Lung (tissue), 12 donors: ENCODE measurements around the gene KHDRBS2. TPM values are rescaled to one million over a fixed set of nuclear protein-coding genes. Genes with fewer than 3 reads are reported as not detected.

Experiments
- ATAC-seq: fragments of 200-7000 bp; cut with Tn5 transposase; one replicate; pipeline ENCODE4 v1.9.1; 2020; ENCODE audit warnings: moderate number of reproducible peaks; ENCODE audit not compliant: insufficient read depth, low FRiP score
- DNase-seq, 3 donors: peaks; one replicate each; pipeline ENCODE4 v3.0.0-alpha.2; 2013 to 2017
- H3K27ac ChIP-seq, 2 donors: one replicate each; pipeline ENCODE4 v1.5.1; 2013; ENCODE audit warnings: mild to moderate bottlenecking in 2 of 2, moderate library complexity in 2 of 2, control low read depth in 1 of 2, inconsistent platforms in 1 of 2, low read depth in 1 of 2, low read length in 1 of 2
- H3K27me3 ChIP-seq, 3 donors: one replicate each; pipeline ENCODE4 v1.5.1; 2013; ENCODE audit warnings: low read length in 2 of 3; ENCODE audit not compliant: control insufficient read depth in 3 of 3, insufficient read depth in 3 of 3
- H3K36me3 ChIP-seq, 4 donors: one replicate each; pipeline ENCODE4 v1.5.1; 2013; ENCODE audit warnings: low read length in 4 of 4, mild to moderate bottlenecking in 1 of 4, moderate library complexity in 1 of 4; ENCODE audit not compliant: control insufficient read depth in 4 of 4, insufficient read depth in 4 of 4
- H3K4me1 ChIP-seq, 5 donors: one replicate each; pipeline ENCODE4 v1.5.1; 2013; ENCODE audit warnings: low read length in 5 of 5, mild to moderate bottlenecking in 2 of 5, moderate library complexity in 1 of 5; ENCODE audit not compliant: control insufficient read depth in 5 of 5, insufficient read depth in 5 of 5
- H3K4me3 ChIP-seq: one replicate; pipeline ENCODE4 v1.5.1; 2013; ENCODE audit warnings: mild to moderate bottlenecking, control low read depth, moderate library complexity
- H3K9ac ChIP-seq, 2 donors: one replicate each; pipeline ENCODE4 v1.5.1; 2013; ENCODE audit warnings: low read length in 2 of 2, control low read depth in 1 of 2; ENCODE audit not compliant: insufficient read depth in 1 of 2
- H3K9me3 ChIP-seq, 4 donors: one replicate each; pipeline ENCODE4 v1.5.1; 2013; ENCODE audit warnings: low read length in 3 of 4, mild to moderate bottlenecking in 1 of 4, moderate library complexity in 1 of 4; ENCODE audit not compliant: control insufficient read depth in 4 of 4, insufficient read depth in 3 of 4
- CTCF ChIP-seq: IDR thresholded peaks from 2 replicates; pipeline ENCODE4 v1.5.1; 2012; ENCODE audit warnings: mild to moderate bottlenecking; ENCODE audit errors: control extremely low read depth, extremely low read depth
- WGBS, 2 donors: extraction: QIAGEN DNeasy Blood & Tissue Kit; methylation state at CpG; one replicate each; pipeline ENCODE4 v1.1.7; 2013; 5-methylcytosine and 5-hydroxymethylcytosine counted together
- polyA plus RNA-seq, 2 donors: library from polyadenylated mRNA; stranded (reverse); fragments of 200-250 nt; gene quantifications; one replicate each; pipeline ENCODE4 v1.2.1, GENCODE V29; 2013
- total RNA-seq, 2 donors: library from RNA; depleted of rRNA in 1 of 2; stranded (reverse); fragments of >200 nt in 1 of 2; gene quantifications; one replicate each; pipeline ENCODE4 v1.2.1, GENCODE V29; 2014 to 2021
- donor health status: control.
- donor health status: control.
- donor health status: Bipolar disorder and iron deficiency.
- donor health status: healthy.
- donor health status: DM: yes; HTN: yes; CAD: no.

The KHDRBS2 gene
- total and polyA plus RNA-seq, 4 donors = 0.68 to 43.9 (median 3.8) TPM

GRCh38 chr6:62009445-62009844, 276.6 kb downstream of the KHDRBS2 start:
- 92 to 96% methylated on average over 3 of the region's 3 CpGs for WGBS, 2 donors
- Histone ChIP-seq H3K36me3 (no peaks in the 10 kb centered on the region), H3K4me3 (no peak overlapping the region), H3K27ac (no peak overlapping the region), H3K27me3 (no peaks in the 10 kb centered on the region), H3K9ac (no peak overlapping the region), H3K9me3 (peaks cover 0 to 6% (median 0%) of the 10 kb centered on the region in 4 donors), H3K4me1 (no peaks in the 10 kb centered on the region)
- DNase-seq = no peak
- no peak for ATAC-seq
- no peak for TF ChIP-seq CTCF

GRCh38 chr6:61989616-61990015, 296.4 kb downstream of the KHDRBS2 start:
- Histone ChIP-seq H3K4me1 (no peaks in the 10 kb centered on the region), H3K27ac (no peak overlapping the region), H3K36me3 (no peaks in the 10 kb centered on the region)

GRCh38 chr6:61980622-61981021, 305.4 kb downstream of the KHDRBS2 start:
- H3K4me3 ChIP-seq = no peak overlapping the region
- no peak for ATAC-seq

More at GRCh38 chr6:61989616-61990015, 296.4 kb downstream of the KHDRBS2 start:
- TF ChIP-seq CTCF = no peak
- H3K27me3 ChIP-seq = no peaks in the 10 kb centered on the region
- no peaks in the 10 kb centered on the region for H3K9me3 ChIP-seq
- no peak for ATAC-seq
- no peak overlapping the region for H3K4me3 ChIP-seq
- DNase-seq = no peak
- no peak overlapping the region for H3K9ac ChIP-seq

More at GRCh38 chr6:61980622-61981021, 305.4 kb downstream of the KHDRBS2 start:
- H3K27me3 ChIP-seq = no peaks in the 10 kb centered on the region
- H3K4me1 ChIP-seq = no peaks in the 10 kb centered on the region
- no peaks in the 10 kb centered on the region for H3K9me3 ChIP-seq
- no peak for TF ChIP-seq CTCF
- no peak overlapping the region for H3K27ac ChIP-seq
- no peaks in the 10 kb centered on the region for H3K36me3 ChIP-seq
- no peak for DNase-seq
- WGBS, 2 donors = 84 to 87% methylated on average over 1 of the region's 1 CpG
- no peak overlapping the region for H3K9ac ChIP-seq
